WERI-Rb-1 (cell line): Measurements from ENCODE around the gene TMEM9.

Experiments used
- DNase-seq: peaks from one replicate; pipeline ENCODE4 v3.0.0-alpha.2; 2020
- H3K27ac ChIP-seq: fragments of 250-450 bp; sonication (Bioruptor Pico); 2 replicates; pipeline ENCODE4 v1.5.1; 2020; ENCODE audit warnings: mild to moderate bottlenecking, moderate library complexity
- H3K27me3 ChIP-seq: fragments of 250-450 bp; sonication (Bioruptor Pico); 2 replicates; pipeline ENCODE4 v1.5.1; 2021; ENCODE audit warnings: mild to moderate bottlenecking, low read depth, moderate library complexity; ENCODE audit not compliant: insufficient read depth, severe bottlenecking
- H3K36me3 ChIP-seq: fragments of 250-450 bp; sonication (Bioruptor Pico); 2 replicates; pipeline ENCODE4 v1.5.1; 2020; ENCODE audit warnings: mild to moderate bottlenecking, moderate library complexity
- H3K4me3 ChIP-seq: 2 replicates; pipeline ENCODE4 v1.5.1; 2011; ENCODE audit warnings: low read depth, mild to moderate bottlenecking, control low read depth, low read length
- H3K9me3 ChIP-seq: fragments of 250-450 bp; sonication (Bioruptor Pico); 2 replicates; pipeline ENCODE4 v1.5.1; 2021; ENCODE audit warnings: mild to moderate bottlenecking, moderate library complexity; ENCODE audit not compliant: severe bottlenecking
- CTCF ChIP-seq: IDR thresholded peaks from 2 replicates; pipeline ENCODE4 v1.5.1; 2011; ENCODE audit warnings: low read depth, mild to moderate bottlenecking, control low read depth, inconsistent platforms, low read length

The TMEM9 gene

GRCh38 chr1:201104141-201104540, 50.1 kb downstream of the TMEM9 start:
- no peak for TF ChIP-seq CTCF
- Histone ChIP-seq H3K4me3 (no peak overlapping the region), H3K27me3 (no peaks in the 10 kb centered on the region), H3K27ac (no peak overlapping the region), H3K9me3 (no peaks in the 10 kb centered on the region), H3K36me3 (no peaks in the 10 kb centered on the region)
- no peak for DNase-seq

- H3K4me3 ChIP-seq = no peak overlapping the region
- no peaks in the 10 kb centered on the region for H3K36me3 ChIP-seq
- DNase-seq = no peak
- no peak for TF ChIP-seq CTCF
- no peaks in the 10 kb centered on the region for H3K27me3 ChIP-seq
- no peaks in the 10 kb centered on the region for H3K9me3 ChIP-seq
- H3K27ac ChIP-seq = no peak overlapping the region
Measured at GRCh38 chr1:201103666-201104065, 50.6 kb downstream of the TMEM9 start.

- TF ChIP-seq CTCF = no peak
- Histone ChIP-seq H3K27ac (peak overlapping the region; percentile 10; the same call in 1 of the 2 replicates), H3K4me3 (no peak overlapping the region), H3K36me3 (no peaks in the 10 kb centered on the region), H3K9me3 (no peaks in the 10 kb centered on the region), H3K27me3 (no peaks in the 10 kb centered on the region)
- peak; percentile 56 for DNase-seq
Measured at GRCh38 chr1:201100169-201100930, 53.9 kb downstream of the TMEM9 start.

GRCh38 chr1:201098992-201099677, 55.1 kb downstream of the TMEM9 start:
- DNase-seq = no peak
- Histone ChIP-seq H3K4me3 (no peak overlapping the region), H3K27ac (no peak overlapping the region; the same call in 1 of the 2 replicates), H3K9me3 (no peaks in the 10 kb centered on the region), H3K36me3 (no peaks in the 10 kb centered on the region), H3K27me3 (no peaks in the 10 kb centered on the region)
- no peak for TF ChIP-seq CTCF

GRCh38 chr1:201096977-201097856, 57.1 kb downstream of the TMEM9 start:
- Histone ChIP-seq H3K36me3 (no peaks in the 10 kb centered on the region), H3K27me3 (no peaks in the 10 kb centered on the region), H3K9me3 (no peaks in the 10 kb centered on the region), H3K4me3 (no peak overlapping the region), H3K27ac (no peak overlapping the region)
- no peak for DNase-seq
- TF ChIP-seq CTCF = no peak
